ENCODE data around the gene DAGLB. TPM values are rescaled to one million over a fixed set of nuclear protein-coding genes. Genes with fewer than 3 reads are reported as not detected.

DAGLB gene
- total RNA-seq, 3 donors from 2014 or later: 15.4 to 18.0 (median 17.6) TPM

- H3K27ac ChIP-seq: no peak overlapping the region
- TF ChIP-seq CTCF (IDR thresholded peaks at IDR 0.05): no peak
- TF ChIP-seq POLR2A (IDR thresholded peaks at IDR 0.05): no peak
- TF ChIP-seq POLR2AphosphoS5 (IDR thresholded peaks at IDR 0.05): no peak
- H3K36me3 ChIP-seq: no peaks in the 10 kb centered on the region
- H3K27me3 ChIP-seq: no peaks in the 10 kb centered on the region
- intact Hi-C loops (cut with DNase I; ENCODE audit: low total_unique reads): no loop called here
- H3K4me1 ChIP-seq: no peaks in the 10 kb centered on the region
- no peaks in the 10 kb centered on the region for H3K9me3 ChIP-seq
- no peak overlapping the region for H3K4me3 ChIP-seq
- no peak for DNase-seq (ENCODE audit: low spot score in 2 of 2)
These were observed 82.3 kb downstream of the DAGLB start for GRCh38 chr7:6365451-6365850.

GRCh38 chr7:6360841-6361240 lies 86.9 kb downstream of the DAGLB start:
- no peak overlapping the region for H3K27ac ChIP-seq
- H3K9me3 ChIP-seq: no peaks in the 10 kb centered on the region
- no peaks in the 10 kb centered on the region for H3K27me3 ChIP-seq
- no peak for TF ChIP-seq POLR2AphosphoS5 (IDR thresholded peaks at IDR 0.05)
- TF ChIP-seq POLR2A (IDR thresholded peaks at IDR 0.05): no peak
- no peak for TF ChIP-seq CTCF (IDR thresholded peaks at IDR 0.05)
- intact Hi-C loops (cut with DNase I; ENCODE audit: low total_unique reads): no loop called here
- DNase-seq (ENCODE audit: low spot score in 2 of 2): no peak
- no peaks in the 10 kb centered on the region for H3K36me3 ChIP-seq
- H3K4me1 ChIP-seq: no peaks in the 10 kb centered on the region
- H3K4me3 ChIP-seq: no peak overlapping the region

- no peak for TF ChIP-seq CTCF (IDR thresholded peaks at IDR 0.05)
- no peak for TF ChIP-seq POLR2A (IDR thresholded peaks at IDR 0.05)
- TF ChIP-seq POLR2AphosphoS5 (IDR thresholded peaks at IDR 0.05): no peak
- no peak overlapping the region for H3K27ac ChIP-seq
- no peaks in the 10 kb centered on the region for H3K36me3 ChIP-seq
- H3K27me3 ChIP-seq: no peaks in the 10 kb centered on the region
- H3K4me3 ChIP-seq: no peak overlapping the region
- no peaks in the 10 kb centered on the region for H3K9me3 ChIP-seq
- no peaks in the 10 kb centered on the region for H3K4me1 ChIP-seq
- DNase-seq (ENCODE audit: low spot score in 2 of 2): no peak
- intact Hi-C loops (cut with DNase I; ENCODE audit: low total_unique reads): no loop called here
These were observed 88.0 kb downstream of the DAGLB start for GRCh38 chr7:6359734-6360133.

Other genes starting within 250 kb of the DAGLB start
- 10 to 100 TPM; 23.6 to 46.4 (median 33.4) TPM for gene CYTH3, start 175.3 kb downstream of the DAGLB start, total RNA-seq
- 10 to 100 TPM; 14.4 to 18.7 (median 14.7) TPM for gene FAM220A, start 99.0 kb downstream of the DAGLB start, total RNA-seq
- gene RAC1, start 73.4 kb downstream of the DAGLB start, total RNA-seq: 100 to 1,000 TPM; 103 to 121 (median 121) TPM
- gene KDELR2, start 36.2 kb upstream of the DAGLB start, total RNA-seq: 100 to 1,000 TPM in 1 of 3 donors, 10 to 100 TPM in 2; 75.2 to 106 (median 81.7) TPM
- gene GRID2IP, start 103.5 kb upstream of the DAGLB start, total RNA-seq: under 1 TPM in 2 of 3 donors, not detected in 1; 0.33 to 0.88 TPM
- gene ZDHHC4, start 129.5 kb upstream of the DAGLB start, total RNA-seq: 10 to 100 TPM; 43.2 to 60.6 (median 43.3) TPM
- 10 to 100 TPM; 22.9 to 36.4 (median 28.2) TPM for gene INTS15, start 142.1 kb upstream of the DAGLB start, total RNA-seq
- gene ZNF853, start 167.7 kb upstream of the DAGLB start, total RNA-seq: 10 to 100 TPM in 2 of 3 donors, 1 to 10 TPM in 1; 5.8 to 11.7 (median 11.5) TPM
- gene ZNF316, start 189.4 kb upstream of the DAGLB start, total RNA-seq: 10 to 100 TPM; 10.2 to 21.4 (median 21.3) TPM